Measurements from ENCODE around the gene SLC5A12.
A peak's percentile ranks its signal among the peaks of the same experiment; 100 is the strongest.

SLC5A12 gene

GRCh38 chr11:26721948-26722475 is at the start of gene SLC5A12:
TSS of gene SLC5A12 (minus strand) at chr11:26722060. CDS start at chr11:26721714, 346 bp downstream.
- DNase-seq (ENCODE audit: low spot score) = no peak

GRCh38 chr11:26769027-26769426 is 47.2 kb upstream of the SLC5A12 start:
- DNase-seq (ENCODE audit: low spot score) = no peak

- no peak for DNase-seq (ENCODE audit: low spot score)
These were observed 45.2 kb upstream of the SLC5A12 start for GRCh38 chr11:26767060-26767459.

GRCh38 chr11:26765323-26765722 is 43.5 kb upstream of the SLC5A12 start:
- no peak for DNase-seq (ENCODE audit: low spot score)

- DNase-seq (ENCODE audit: low spot score) = no peak
These were observed 43.0 kb upstream of the SLC5A12 start for GRCh38 chr11:26764825-26765224.

- DNase-seq (ENCODE audit: low spot score) = no peak
These were observed 42.5 kb upstream of the SLC5A12 start for GRCh38 chr11:26764315-26764714.

- DNase-seq (ENCODE audit: low spot score) = no peak
These were observed 40.2 kb upstream of the SLC5A12 start for GRCh38 chr11:26762089-26762488.

- DNase-seq (ENCODE audit: low spot score) = no peak
These were observed 39.5 kb upstream of the SLC5A12 start for GRCh38 chr11:26761361-26761809.

- DNase-seq (ENCODE audit: low spot score) = no peak
These were observed 36.1 kb upstream of the SLC5A12 start for GRCh38 chr11:26757995-26758394.

GRCh38 chr11:26755762-26756161 is 33.9 kb upstream of the SLC5A12 start:
- no peak for DNase-seq (ENCODE audit: low spot score)

GRCh38 chr11:26753723-26754504 is 32.1 kb upstream of the SLC5A12 start:
- peak; percentile 5 for DNase-seq (ENCODE audit: low spot score)

- no peak for DNase-seq (ENCODE audit: low spot score)
These were observed 28.1 kb upstream of the SLC5A12 start for GRCh38 chr11:26749927-26750326.

GRCh38 chr11:26743622-26744021 is 21.8 kb upstream of the SLC5A12 start:
- no peak for DNase-seq (ENCODE audit: low spot score)

- no peak for DNase-seq (ENCODE audit: low spot score)
These were observed 21.1 kb upstream of the SLC5A12 start for GRCh38 chr11:26742966-26743365.

- no peak for DNase-seq (ENCODE audit: low spot score)
These were observed 19.2 kb upstream of the SLC5A12 start for GRCh38 chr11:26741036-26741435.

GRCh38 chr11:26739366-26740073 is 17.7 kb upstream of the SLC5A12 start:
- DNase-seq (ENCODE audit: low spot score) = no peak

GRCh38 chr11:26734691-26735090 is 12.8 kb upstream of the SLC5A12 start:
- DNase-seq (ENCODE audit: low spot score) = no peak

- no peak for DNase-seq (ENCODE audit: low spot score)
These were observed 9.2 kb upstream of the SLC5A12 start for GRCh38 chr11:26731084-26731456.

GRCh38 chr11:26730414-26731083 is 8.7 kb upstream of the SLC5A12 start:
- peak; percentile 4 for DNase-seq (ENCODE audit: low spot score)

- DNase-seq (ENCODE audit: low spot score) = no peak
These were observed 7.4 kb upstream of the SLC5A12 start for GRCh38 chr11:26729284-26729683.

- no peak for DNase-seq (ENCODE audit: low spot score)
These were observed 5.1 kb upstream of the SLC5A12 start for GRCh38 chr11:26726960-26727359.

- no peak for DNase-seq (ENCODE audit: low spot score)
These were observed 1.9 kb downstream of the SLC5A12 start for GRCh38 chr11:26719998-26720397.
